Natural killer cell (primary cell): ENCODE results near the gene FANCE. TPM values are rescaled to one million over a fixed set of nuclear protein-coding genes. Genes with fewer than 3 reads are reported as not detected.

Source experiments
- ATAC-seq, 3 donors: fragments of 150-1000 bp in 2 of 3; fragments of 200-7000 bp in 1 of 3; cut with Tn5 transposase; 1 replicate in 1 of 3; 2 replicates in 2 of 3; pipeline ENCODE4 v1.10.0; 2021; ENCODE audit warnings: mild to moderate bottlenecking in 2 of 3, moderate library complexity in 2 of 3
- DNase-seq, 2 donors: peaks; one replicate each; pipeline versions ENCODE4 v3.0.0 to v3.0.0-alpha.2; 2013 to 2021; ENCODE audit warnings: mixed read lengths in 1 of 2
- H3K27ac ChIP-seq: one replicate; pipeline ENCODE4 v1.5.1; 2013; ENCODE audit warnings: mild to moderate bottlenecking, low read length
- H3K27me3 ChIP-seq: one replicate; pipeline ENCODE4 v1.6.1; 2013; ENCODE audit warnings: low read length; ENCODE audit not compliant: control insufficient read depth, insufficient read depth
- H3K36me3 ChIP-seq: one replicate; pipeline ENCODE4 v1.6.1; 2013; ENCODE audit warnings: low read length; ENCODE audit not compliant: control insufficient read depth, insufficient read depth
- H3K4me1 ChIP-seq: one replicate; pipeline ENCODE4 v1.6.1; 2013; ENCODE audit warnings: low read length; ENCODE audit not compliant: control insufficient read depth, insufficient read depth
- H3K4me3 ChIP-seq: one replicate; pipeline ENCODE4 v1.5.1; 2013; ENCODE audit warnings: low read length
- H3K9me3 ChIP-seq: one replicate; pipeline ENCODE4 v1.6.1; 2013; ENCODE audit warnings: low read length; ENCODE audit not compliant: control insufficient read depth, insufficient read depth
- H3K27ac Mint-ChIP-seq, 2 donors: one replicate each; pipeline ENCODE4 v1.8.0; 2022; ENCODE audit warnings: mild to moderate bottlenecking in 2 of 2, mixed read lengths in 2 of 2, moderate library complexity in 1 of 2
- H3K27me3 Mint-ChIP-seq, 2 donors: one replicate each; pipeline ENCODE4 v1.8.0; 2022; ENCODE audit warnings: low read depth in 2 of 2, mixed read lengths in 2 of 2
- H3K36me3 Mint-ChIP-seq: one replicate; pipeline ENCODE4 v1.8.0; 2022; ENCODE audit warnings: mixed read lengths
- H3K4me1 Mint-ChIP-seq, 2 donors: one replicate each; pipeline ENCODE4 v1.8.0; 2022; ENCODE audit warnings: mixed read lengths in 2 of 2
- H3K4me3 Mint-ChIP-seq: one replicate; pipeline ENCODE4 v1.8.0; 2022; ENCODE audit warnings: mild to moderate bottlenecking, moderate library complexity, mixed read lengths
- H3K9me3 Mint-ChIP-seq, 2 donors: one replicate each; pipeline ENCODE4 v1.8.0; 2022; ENCODE audit warnings: mixed read lengths in 2 of 2
- WGBS: methylation state at CpG from one replicate; pipeline ENCODE4 v1.1.7; 2013; ENCODE audit warnings: missing lambda C conversion rate; ENCODE audit not compliant: insufficient coverage; 5-methylcytosine and 5-hydroxymethylcytosine counted together
- intact Hi-C: fragments of 100-400 bp; cut with micrococcal nuclease; formaldehyde crosslinking; loops from one replicate; pipeline ENCODE4 v1.14.2; 2022
- total RNA-seq, 4 donors: library from RNA; stranded (reverse); fragments of 120-200 nt in 1 of 4; gene quantifications; one replicate each; pipeline versions ENCODE4 v1.2.3 to v1.2.4, GENCODE V29; 2013 to 2022
- TF ChIP-seq, protein P1 (sequence below): fragments of 200-600 bp; IDR thresholded peaks from one replicate; pipeline ENCODE4 v1.8.0; 2022; ENCODE audit warnings: antibody characterized with exemption

Gene FANCE
- total RNA-seq, 3 donors from 2014 or later (not counting 1 experiment from before 2014, with no cell fraction given) = 2.2 to 3.2 (median 2.6) TPM

DNA sequence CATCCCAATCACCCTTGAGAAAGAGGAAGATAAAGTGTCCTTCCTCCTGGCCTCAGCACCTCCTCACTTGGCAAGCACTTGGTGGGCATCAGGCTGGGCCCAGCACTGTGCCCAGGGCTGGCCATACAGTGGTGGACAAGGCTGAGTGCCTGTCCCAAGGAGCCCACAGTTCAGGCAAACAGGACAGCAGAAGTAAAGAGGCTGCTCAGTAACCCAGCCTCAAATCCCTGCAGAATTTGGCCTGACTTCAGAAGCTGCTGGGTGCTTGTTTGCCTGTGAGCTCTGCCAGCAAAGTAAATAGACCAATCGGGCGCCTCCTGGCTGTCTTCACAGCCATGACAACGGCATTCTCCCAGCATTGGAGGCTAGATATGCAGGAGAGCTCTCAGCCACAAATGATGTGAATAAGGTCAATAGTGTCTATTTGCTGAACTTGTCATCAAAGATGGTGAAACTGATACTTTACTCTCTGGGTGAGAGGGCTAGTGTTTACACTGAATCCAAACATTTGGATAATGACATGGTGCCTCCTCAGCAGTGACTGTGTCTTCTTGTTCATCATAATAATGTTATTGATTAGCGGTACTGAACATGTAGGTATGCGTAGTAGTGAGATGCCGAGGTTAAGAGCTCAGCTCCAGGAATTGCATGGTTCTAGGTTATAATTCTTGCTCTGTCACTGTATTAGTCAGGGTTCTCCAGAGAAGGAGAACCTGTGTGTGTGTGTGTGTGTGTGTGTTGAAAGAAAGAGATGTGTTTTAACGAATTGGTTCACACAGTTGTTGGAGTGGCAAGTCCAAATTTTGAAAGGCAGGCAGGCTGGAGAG is 36.9 kb upstream of the FANCE start:
- TF ChIP-seq, protein P1, sequence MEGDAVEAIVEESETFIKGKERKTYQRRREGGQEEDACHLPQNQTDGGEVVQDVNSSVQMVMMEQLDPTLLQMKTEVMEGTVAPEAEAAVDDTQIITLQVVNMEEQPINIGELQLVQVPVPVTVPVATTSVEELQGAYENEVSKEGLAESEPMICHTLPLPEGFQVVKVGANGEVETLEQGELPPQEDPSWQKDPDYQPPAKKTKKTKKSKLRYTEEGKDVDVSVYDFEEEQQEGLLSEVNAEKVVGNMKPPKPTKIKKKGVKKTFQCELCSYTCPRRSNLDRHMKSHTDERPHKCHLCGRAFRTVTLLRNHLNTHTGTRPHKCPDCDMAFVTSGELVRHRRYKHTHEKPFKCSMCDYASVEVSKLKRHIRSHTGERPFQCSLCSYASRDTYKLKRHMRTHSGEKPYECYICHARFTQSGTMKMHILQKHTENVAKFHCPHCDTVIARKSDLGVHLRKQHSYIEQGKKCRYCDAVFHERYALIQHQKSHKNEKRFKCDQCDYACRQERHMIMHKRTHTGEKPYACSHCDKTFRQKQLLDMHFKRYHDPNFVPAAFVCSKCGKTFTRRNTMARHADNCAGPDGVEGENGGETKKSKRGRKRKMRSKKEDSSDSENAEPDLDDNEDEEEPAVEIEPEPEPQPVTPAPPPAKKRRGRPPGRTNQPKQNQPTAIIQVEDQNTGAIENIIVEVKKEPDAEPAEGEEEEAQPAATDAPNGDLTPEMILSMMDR = no peak
- H3K4me3 Mint-ChIP-seq = no peak overlapping the region
- intact Hi-C loops = no loop called here
- Histone ChIP-seq H3K4me1 (peaks cover 29% of the 10 kb centered on the region), H3K36me3 (peaks cover 29% of the 10 kb centered on the region), H3K27me3 (no peaks in the 10 kb centered on the region), H3K27ac (no peak overlapping the region), H3K9me3 (no peaks in the 10 kb centered on the region), H3K4me3 (no peak overlapping the region)
- no peaks in the 10 kb centered on the region for H3K27me3 Mint-ChIP-seq
- H3K27ac Mint-ChIP-seq = no peak overlapping the region
- no peaks in the 10 kb centered on the region for H3K36me3 Mint-ChIP-seq
- WGBS = 85% methylated on average over 7 of the region's 7 CpGs
- ATAC-seq = no peak
- peaks cover 26 to 47% of the 10 kb centered on the region in 2 donors for H3K4me1 Mint-ChIP-seq
- peak in 1 of 2 donors; percentile 53 for DNase-seq
- no peaks in the 10 kb centered on the region for H3K9me3 Mint-ChIP-seq

DNA sequence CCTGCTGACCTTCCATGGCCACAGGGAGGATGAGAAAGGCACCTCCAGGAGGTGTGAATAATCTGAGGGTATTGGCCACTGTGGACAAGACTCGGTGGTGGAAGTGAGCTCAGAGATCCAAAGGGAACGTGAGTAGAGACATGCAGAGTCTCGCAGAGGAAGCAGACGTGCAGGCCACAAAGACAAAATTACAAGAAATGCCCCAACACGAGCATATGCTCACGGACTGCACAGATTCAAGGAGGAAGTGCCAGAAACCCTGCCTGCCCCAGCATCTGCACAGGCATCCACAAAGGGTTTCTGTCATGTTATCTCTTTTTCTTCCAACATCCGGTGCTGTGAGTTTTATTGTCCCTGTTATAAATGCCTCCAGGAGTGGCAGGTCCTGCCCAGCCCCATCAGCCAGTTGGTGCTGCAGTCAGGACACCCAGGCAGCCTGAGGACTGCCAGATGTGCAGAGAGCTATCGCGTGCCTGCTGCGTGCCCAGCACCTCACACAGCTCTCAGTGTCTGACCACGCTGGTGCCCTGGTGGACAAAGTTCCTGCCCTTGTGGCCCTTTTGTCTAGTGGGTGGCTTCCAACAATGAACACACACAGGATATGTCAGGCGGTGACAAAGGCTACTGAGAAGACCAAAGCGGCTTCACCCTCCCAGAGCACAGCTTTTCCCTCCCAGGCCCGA is 34.0 kb upstream of the FANCE start:
- DNase-seq (no peak), ATAC-seq (peak in 2 of 3 donors; percentile 26 to 45)
- 59% methylated on average over 13 of the region's 14 CpGs for WGBS
- Histone ChIP-seq H3K36me3 (peaks cover 30% of the 10 kb centered on the region), H3K4me1 (peaks cover 18% of the 10 kb centered on the region), H3K4me3 (no peak overlapping the region), H3K27ac (no peak overlapping the region), H3K9me3 (no peaks in the 10 kb centered on the region), H3K27me3 (no peaks in the 10 kb centered on the region)
- intact Hi-C loops = no loop called here
- TF ChIP-seq, protein P1 = no peak
- no peaks in the 10 kb centered on the region for H3K36me3 Mint-ChIP-seq
- peak overlapping the region; percentile 50 to 73 for H3K27ac Mint-ChIP-seq
- H3K27me3 Mint-ChIP-seq = no peaks in the 10 kb centered on the region
- peaks cover 19 to 25% of the 10 kb centered on the region in 2 donors for H3K4me1 Mint-ChIP-seq
- H3K4me3 Mint-ChIP-seq = no peak overlapping the region
- no peaks in the 10 kb centered on the region for H3K9me3 Mint-ChIP-seq

DNA sequence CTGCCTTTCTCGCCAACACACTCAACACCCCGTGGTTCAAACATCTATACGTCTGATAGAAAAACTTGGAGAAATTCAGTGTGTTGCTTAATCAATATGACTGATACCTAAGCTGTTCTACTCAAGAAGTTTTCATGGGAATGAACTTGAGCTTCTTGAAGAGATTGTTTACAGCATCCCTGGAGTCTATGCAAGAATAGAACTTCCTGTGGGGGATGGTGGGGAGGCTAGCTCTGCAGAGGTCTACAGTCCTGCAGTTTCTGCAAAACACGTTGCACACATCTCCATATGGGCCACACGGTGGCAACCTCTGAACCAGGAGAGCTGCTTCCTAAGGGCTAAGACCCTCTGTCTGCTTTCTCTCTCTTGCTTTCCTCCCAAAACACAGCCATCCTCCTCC is 32.7 kb upstream of the FANCE start:
- Mint-ChIP-seq H3K4me3 (no peak overlapping the region), H3K9me3 (no peaks in the 10 kb centered on the region), H3K4me1 (peaks cover 19 to 25% of the 10 kb centered on the region in 2 donors), H3K27ac (no peak overlapping the region), H3K27me3 (no peaks in the 10 kb centered on the region), H3K36me3 (no peaks in the 10 kb centered on the region)
- TF ChIP-seq, protein P1 = no peak
- whole genome bisulfite sequencing = 64% methylated on average over 5 of the region's 5 CpGs
- no peak overlapping the region for H3K4me3 ChIP-seq
- H3K27me3 ChIP-seq = no peaks in the 10 kb centered on the region
- H3K27ac ChIP-seq = no peak overlapping the region
- no peak for ATAC-seq
- H3K4me1 ChIP-seq = peaks cover 18% of the 10 kb centered on the region
- no peaks in the 10 kb centered on the region for H3K9me3 ChIP-seq
- peaks cover 25% of the 10 kb centered on the region for H3K36me3 ChIP-seq
- intact Hi-C loops = no loop called here
- DNase-seq = peak in 1 of 2 donors; percentile 43
